DMS 273 (cell line): ENCODE results near the gene CYP46A1.
"Not testable (repeated sequence)": the region's sequence is repeated elsewhere in the genome, so short reads cannot be mapped to it uniquely, and the experiment has no call there.

Experiments
- DNase-seq: peaks from one replicate; lab custom pipeline; 2025; ENCODE audit not compliant: unreplicated experiment; lab: John Stamatoyannopoulos, UW

The CYP46A1 gene

DNA sequence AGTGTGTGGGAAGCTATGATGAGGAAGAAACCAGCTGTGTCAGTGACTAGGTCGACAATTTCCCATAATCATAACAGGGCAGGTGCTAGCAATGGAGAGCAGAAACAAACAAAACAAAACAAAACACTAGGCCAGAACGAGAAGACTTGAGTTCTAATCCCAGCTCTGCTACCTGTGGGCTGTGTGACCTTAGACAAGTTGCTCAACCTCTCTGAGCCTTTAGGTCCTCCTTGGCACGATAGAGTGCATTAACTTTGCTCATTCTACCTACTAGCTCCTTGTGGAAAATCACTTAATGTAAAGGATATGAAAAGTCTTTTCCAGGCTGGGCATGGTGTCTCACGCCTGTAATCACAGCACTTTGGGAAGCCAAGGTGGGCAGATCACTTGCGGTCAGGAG, 27.9 kb upstream of the CYP46A1 start:
- no peak for DNase-seq

DNA sequence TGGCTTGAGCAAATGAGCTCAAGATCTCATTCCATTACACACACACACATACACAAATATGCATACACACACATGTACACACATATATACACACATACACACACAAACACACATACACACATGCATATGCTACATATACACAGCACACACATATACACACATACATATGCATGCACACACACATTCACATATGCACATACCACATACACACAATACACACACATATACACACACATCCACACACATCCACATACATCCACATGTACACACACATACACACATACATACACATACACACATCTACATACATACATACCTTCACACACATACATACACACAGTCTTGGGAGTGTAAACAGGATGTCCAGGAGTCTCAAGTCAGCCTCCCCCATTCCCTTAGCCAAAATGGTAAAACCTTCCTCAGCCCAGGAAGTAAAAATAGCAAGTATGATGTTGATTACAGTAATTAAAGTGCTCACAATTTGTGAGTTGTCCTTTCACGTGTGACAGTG, 26.4 kb upstream of the CYP46A1 start:
- DNase-seq: no peak

DNA sequence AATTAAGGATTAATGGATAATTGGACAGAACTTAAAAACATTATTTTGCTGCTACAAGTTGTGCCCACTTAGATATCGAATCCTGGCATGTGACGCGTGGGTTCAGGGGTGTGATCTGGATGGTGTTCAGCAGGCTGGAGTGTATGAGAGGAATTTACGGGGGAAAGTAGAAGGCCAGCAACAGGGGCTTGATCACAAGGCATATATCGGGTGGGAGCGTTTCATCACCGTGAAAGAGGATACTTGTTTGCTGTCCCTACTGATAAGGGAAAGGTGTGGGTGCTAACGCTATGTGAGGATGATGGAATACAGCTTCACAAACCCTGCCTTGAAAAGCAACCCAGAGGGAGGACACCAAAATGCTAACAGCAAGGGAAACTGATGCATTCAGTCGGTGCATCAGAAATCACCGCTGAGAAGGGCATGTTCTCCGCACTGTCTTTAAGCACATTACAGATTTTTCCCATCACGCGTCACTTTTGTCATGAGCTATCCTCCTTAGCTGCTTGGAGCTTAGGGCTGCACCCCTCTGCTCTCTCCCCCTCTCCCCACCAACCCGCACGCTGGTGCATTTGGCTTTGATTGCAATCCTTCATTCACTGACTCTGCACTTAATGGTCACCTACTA, 25.8 kb upstream of the CYP46A1 start:
- no peak for DNase-seq

DNA sequence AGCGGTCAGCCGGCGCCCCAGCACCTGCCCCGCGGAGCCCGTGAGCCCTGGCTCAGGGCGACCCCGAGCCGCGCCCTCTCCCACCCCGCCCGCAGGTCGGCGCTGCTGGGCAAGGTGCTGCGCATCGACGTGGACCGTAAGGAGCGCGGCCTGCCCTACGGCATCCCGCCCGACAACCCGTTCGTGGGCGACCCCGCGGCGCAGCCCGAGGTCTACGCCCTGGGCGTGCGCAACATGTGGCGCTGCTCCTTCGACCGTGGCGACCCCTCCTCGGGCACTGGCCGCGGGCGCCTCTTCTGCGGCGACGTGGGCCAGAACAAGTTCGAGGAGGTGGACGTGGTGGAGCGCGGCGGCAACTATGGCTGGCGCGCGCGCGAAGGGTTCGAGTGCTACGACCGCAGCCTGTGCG, 24.8 kb upstream of the CYP46A1 start:
- peak; percentile 51 for DNase-seq

DNA sequence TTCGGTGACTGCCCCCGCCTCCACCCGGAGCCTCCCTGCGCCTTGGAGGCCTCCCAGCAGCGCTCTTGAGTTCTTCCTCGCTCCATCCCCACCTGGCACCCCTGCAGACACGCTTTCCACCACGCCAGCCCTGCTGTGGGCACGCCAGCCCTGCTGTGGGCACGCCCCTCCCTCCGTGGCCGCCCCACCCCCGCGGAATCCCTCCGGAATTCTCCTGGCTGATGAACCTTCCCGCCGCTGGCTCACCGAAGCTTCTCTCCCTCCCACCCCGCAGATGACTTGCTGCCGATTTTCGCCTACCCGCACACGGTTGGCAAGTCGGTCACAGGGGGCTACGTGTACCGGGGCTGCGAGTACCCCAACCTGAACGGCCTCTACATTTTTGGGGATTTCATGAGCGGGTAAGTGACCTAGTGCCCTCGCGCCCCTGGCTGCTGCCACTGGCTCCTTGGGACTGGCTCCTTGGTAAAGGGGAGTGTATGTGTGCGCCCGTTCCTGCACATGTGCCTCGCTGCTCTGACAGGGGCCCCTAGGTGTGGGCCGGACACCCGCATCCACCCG, 24.0 kb upstream of the CYP46A1 start:
- DNase-seq: peak; percentile 34

DNA sequence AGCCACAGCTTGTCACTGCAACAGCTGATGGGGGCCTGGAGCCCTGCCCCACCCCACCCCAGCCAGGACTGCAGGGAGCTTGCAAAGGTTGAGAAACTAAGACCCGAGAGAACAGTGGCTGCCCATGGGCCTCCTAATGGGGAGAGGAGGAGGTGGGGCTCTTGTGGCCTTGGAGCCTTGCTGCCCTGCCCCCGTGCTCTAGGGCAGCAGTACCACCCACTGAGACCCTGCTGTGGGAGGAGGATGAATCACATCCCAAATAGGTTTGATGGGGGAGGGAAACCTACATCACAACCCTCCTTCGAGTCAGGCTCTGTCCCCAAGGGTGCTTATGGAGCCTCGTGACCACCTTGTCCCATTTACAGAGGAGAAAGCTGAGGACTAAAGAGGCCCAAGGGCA, 23.3 kb upstream of the CYP46A1 start:
- DNase-seq: no peak

DNA sequence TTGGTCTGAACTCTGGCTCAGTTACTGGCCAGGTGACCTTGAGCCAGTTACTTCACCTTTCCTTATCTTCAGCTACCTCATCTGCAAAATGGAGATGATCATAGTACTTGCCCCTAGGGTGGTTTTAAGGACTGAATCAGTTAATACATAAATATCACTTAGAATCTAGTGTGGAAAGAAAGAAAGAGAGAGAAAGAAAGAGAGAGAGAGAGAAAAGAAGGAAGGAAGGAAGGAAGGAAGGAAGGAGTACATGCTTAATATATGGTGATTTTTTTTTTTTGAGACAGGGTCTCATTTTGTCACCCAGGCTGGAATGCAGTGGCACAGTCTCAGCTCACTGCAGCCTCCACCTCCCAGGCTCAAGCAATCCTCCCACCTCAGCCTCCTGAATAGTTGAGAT, 22.9 kb upstream of the CYP46A1 start:
- not testable (repeated sequence) for DNase-seq

DNA sequence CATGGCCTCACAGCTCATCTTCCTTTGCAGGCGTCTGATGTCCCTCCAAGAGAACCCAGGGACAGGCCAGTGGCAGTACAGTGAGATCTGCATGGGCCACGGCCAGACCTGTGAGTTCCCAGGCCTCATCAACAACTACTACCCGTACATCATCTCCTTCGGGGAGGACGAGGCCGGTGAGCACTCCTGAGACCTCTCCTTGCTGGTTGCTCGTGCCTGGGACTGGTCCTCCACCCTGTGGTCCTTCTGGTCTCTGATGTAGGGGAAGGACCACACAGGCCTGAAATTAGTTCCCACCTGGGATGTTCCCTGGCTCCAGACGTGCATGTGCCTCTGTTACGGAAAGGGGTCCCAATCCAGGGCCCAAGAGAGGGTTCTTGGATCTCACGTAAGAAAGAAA, 21.3 kb upstream of the CYP46A1 start:
- no peak for DNase-seq

DNA sequence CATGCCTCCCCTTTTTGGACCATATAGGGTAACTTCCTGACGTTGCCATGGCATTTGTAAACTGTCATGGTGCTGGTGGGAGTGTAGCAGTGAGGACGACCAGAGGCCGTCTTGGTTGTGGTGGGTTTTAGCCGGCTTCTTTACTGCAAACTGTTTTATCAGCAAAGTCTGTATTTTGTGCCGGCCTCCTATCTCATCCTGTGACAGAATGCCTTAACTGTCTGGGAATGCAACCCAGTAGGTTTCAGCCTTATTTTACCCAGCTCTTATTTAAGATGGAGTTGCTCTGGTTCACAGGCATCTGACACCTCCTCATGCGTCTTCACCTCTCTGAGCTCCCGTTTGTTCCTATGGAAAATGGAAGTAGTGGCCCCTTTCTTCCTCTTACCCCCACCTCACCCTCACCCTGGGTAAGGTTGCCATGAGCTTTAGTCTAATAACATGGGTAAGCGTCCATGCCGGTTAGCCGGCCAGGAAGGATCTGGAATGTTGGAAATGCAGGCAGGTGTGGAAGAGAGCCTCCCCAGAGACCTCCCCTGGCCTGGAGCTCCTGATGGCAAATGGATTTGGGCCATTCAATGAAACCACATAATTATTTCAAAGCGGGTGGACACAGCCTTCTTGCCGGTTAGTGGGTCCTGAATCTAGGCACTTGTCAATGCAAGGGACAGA, 20.6 kb upstream of the CYP46A1 start:
- DNase-seq: no peak

DNA sequence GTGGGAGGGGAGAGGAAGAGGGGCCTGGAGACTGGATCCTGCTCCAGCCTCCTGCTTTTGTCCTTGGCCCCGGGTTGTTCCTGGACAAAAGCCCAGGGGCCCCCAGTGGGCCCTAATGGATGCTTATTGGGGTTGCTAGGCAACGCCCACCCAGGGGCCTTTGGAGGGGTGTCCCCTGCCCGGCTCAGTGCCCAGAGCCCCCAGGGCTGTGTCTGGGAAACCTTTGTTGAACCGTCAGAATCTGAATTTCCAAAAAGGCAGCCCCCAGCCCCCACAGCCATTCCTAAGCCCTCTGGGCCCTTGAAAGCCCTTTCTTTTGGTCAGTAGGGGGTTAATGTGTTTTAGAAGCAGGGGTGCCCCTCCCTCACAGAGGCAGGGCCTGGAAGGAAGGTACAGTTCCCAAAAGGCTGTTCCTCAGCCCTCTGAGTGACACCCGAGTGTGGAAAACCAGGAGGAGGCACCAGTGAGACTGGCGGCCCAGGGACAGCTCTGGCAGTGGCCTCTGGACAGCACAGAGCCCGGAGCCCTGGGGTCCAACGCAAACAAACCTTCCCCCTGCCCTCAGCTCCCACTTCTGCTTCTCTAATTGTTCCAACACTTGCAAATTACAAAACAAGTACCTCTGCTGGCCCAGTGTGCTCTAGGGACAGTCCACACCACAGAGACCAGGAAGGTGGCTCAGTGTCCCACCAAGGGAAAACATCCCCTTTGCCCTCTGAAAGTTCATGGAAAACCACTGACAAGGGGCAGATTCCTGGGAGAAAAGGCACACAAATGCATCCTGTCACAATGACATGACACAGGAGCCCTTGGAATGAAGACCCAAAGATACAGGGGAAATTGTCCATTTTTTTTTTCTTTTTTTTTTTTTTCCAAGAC, 19.8 kb upstream of the CYP46A1 start:
- DNase-seq: peak; percentile 22

DNA sequence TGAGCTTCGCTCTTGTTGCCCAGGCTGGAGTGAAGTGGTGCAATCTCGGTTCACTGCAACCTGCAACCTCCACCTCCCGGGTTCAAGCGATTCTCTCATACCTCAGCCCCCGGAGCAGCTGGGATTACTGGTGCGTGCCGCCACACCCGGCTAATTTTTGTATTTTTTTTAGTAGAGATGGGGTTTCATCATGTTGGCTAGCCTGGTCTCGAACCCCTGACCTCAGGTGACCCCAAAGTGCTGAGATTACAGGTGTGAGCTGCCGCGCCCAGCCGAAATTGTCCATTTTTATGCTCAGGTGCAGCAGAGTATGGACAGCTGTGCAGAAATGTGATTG, 19.2 kb upstream of the CYP46A1 start:
- no peak for DNase-seq

DNA sequence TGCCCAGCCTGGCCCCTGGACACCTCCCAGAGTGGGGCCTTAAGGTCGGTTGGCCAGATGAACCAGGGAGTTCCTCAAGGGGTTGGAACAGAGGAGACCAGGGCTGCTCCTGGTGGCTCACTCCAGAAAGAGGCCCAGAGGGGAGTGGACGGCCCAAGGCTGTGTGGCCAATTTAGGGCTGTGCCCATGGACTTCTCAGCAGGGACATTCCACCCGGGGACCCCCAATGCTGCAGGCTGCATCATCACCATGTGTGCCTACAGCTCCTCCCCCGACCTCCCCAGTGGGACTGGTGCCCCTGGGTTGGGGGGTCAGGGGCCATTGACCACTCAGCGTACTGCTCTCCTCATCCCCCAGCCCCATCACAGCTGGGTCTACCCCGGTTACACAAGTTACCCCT, 17.6 kb upstream of the CYP46A1 start:
- no peak for DNase-seq

DNA sequence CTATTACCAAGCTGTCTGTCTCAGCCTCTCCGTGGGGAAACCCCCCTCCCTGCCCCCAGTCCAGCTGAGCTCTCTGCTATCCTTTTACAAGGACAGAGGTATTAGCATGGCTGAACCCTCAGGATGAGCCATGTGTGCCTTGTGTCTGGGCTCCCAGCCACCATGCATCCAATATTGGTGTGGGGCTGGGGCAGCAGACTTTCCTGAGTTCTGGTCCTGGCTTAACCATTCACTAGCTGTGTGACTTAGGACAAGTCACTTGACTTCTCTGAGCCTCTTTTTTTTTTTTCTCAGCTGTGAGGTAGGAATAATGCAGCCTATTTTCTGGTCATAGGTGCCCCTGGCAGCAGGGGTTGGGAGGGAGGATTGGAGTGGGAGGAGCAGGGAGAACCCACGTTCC, 17.1 kb upstream of the CYP46A1 start:
- no peak for DNase-seq

DNA sequence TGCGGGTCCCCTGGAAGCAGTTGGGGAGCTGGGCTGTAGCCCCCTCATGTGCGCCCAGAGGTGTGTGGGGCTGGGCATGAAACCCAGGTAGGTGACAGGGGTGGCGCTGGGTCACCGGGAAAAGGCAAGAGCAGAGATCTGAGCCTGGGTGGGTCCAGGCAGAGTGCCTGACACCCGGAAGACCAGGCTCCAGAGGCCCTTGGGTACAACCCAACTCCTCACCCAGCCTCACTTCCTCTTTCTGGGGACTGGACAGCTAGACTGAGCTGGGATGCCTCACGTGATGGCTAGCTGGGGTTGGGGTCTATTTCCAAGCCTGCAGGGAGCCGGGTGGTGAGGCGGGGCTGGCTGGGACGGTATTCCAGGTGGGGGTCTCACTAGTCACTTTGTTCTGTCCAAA, 16.3 kb upstream of the CYP46A1 start:
- no peak for DNase-seq

DNA sequence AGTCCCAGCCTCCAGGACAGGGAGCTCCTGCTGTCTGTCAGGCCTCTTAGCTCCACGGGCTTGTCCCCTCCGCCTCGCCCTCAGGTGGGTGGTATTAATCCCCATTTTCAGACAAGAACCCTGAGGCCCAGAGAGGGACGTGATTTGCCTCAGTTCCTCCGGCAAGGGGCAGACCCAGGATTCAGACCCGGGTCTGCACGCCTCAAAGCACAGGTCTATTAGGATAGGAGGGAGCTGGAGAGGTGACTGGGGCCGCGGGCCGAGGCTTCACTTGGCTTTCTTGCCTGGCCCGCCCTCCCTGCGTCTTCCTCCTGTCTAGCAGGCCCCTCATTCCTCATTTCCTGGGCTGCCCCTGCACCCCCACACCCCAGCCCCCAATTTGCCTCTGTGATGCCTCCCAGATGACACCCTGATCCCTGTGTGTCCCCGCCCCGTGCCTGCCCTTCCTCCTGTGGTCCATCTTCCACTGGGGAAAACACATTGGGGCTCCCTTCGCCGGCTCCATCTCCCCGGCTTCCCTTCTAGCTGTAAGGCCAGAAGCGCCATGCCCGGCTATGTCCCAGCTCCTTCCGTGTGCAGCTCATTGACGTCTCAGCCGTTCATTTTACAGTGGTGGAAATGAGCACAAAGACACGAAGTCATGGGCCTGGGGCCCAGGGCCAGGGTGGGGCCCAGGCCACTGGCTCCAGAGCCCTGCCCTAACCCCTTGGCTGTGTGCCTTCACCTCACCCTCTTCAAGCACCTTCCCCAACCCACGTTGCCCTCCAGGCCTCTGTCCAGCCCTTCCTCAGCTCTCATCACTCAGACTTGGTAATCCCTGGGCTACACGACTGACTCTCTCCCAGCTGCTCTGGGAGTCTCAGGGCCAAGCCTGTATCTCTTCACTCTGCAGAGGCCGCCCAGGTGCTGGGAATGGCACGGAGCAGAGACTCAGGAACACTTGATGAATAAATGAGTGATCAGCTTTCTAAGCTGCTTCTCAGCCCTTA, 15.5 kb upstream of the CYP46A1 start:
- no peak for DNase-seq

DNA sequence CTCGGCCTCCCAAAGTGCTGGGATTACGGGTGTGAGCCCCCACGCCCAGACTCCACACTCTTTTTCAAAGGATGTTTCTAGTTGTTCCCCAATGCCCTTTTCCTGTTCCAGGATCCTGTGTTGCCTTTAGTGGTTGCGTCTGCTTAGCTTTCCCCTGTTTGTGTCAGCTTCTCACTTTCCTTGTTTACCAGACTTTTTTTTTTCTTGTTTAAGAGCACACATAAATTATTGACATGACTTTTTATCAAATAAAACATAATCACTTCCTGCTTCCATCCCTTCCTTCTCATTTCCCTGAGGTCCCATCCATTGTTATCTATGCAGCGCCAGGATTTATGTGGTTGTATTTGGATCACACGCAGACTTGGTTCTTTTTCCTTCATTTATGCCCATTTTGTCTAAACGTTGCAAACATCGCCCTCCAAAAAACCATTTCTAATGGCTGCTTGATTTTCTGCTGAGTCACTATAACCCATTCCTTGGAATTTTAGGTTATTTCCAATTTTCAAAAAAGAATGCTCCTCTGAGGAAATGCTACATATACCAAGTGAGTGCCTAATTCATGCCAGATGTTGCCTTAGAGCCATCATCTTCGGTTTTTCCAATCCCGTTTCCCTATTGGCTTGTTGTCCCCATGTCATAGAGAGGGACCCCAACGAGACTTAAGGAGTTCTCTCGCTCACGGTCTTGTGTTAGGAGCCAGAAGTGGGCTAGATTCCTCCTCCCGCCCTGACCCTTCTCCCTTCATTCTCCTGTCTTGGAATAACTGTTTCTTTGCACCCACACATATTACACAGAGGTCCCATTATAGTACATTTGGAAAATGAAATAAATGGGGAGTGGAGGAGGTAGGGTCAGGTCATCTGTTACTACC, 13.5 kb upstream of the CYP46A1 start:
- no peak for DNase-seq

DNA sequence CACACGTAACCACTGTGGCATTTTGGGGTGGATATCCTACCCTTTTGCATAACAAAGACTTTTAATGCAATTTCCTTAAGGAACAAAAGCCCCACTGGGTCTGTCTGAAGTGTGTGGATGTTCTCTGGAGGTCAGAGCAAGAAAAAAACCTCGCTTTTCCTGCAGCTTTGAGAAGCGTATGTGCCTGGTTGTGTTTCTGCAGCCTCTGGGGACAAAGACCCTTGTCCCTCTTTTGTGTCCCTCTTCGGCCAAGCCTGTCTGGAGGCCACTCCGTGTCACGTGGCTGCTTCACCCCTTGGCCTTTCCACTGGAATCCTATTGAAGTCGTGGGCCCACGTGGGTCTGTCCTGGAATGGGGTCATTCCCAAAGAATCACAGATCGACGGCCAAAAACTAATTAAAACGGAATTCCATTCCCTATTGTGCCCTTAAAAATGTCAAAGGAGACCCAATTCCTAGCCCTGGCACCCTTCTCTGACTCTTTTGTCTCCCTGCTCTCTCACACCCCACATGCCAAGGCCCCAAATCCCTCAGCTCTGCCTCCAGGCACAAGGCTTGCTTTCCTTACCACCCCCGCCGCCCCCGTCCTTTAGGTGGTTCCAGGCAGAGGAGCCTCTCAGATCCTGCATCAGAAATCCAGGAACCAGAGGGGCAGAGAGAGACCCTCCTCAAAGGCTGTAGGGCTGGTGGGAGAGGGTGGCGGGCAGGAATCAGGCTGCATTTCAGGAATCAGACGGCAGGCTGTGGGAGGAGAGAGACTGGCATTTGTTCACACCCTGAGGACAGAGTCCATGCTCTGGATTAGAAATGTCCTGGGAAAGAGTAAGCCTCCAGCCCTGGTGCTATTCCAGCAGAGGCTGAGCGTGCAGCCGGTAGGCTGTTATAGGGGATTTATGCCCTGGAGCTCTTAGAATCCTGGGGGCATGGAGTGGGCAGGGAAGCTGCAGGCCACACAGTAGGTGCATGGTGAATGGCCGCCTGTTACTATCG, 12.6 kb upstream of the CYP46A1 start:
- no peak for DNase-seq
